GM12875 (cell line): ENCODE results near the gene GALNT9.
"Not testable (repeated sequence)": the region's sequence is repeated elsewhere in the genome, so short reads cannot be mapped to it uniquely, and the experiment has no call there.

Source experiments
- H3K4me3 ChIP-seq: one replicate; pipeline ENCODE4 v1.5.1; 2011; ENCODE audit warnings: low read depth, low read length, control low read depth
- CTCF ChIP-seq: IDR thresholded peaks from 2 replicates; pipeline ENCODE4 v1.5.1; 2011; ENCODE audit warnings: low read depth, mild to moderate bottlenecking, control low read depth, inconsistent platforms, low read length, moderate library complexity, borderline replicate concordance; ENCODE audit not compliant: insufficient read depth

GALNT9 gene

DNA sequence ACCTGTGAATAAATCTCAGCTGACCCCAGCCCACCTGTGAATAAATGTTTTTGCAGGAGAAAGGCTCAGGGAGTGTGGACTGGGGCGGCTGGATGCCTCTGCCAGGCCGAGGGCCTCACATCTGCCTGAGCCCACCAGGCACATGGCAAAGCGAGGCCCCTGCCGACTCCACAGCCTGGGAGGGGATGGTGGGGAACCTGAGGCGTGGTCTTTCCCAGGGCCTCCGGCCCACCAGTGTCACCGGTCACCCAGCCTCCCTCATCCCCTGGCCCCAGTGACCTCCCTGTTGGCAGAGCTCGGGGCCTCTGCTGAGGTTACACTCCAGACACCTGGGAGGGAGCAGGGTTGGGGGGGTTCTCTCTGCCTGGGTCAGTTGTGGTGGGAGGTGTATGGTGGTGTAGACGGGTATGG, 177.0 kb downstream of the GALNT9 start:
- H3K4me3 ChIP-seq = no peak overlapping the region
- no peak for TF ChIP-seq CTCF

- no peak overlapping the region for H3K4me3 ChIP-seq
- TF ChIP-seq CTCF = no peak
These were observed 177.5 kb downstream of the GALNT9 start for GRCh38 chr12:132151766-132152410.

DNA sequence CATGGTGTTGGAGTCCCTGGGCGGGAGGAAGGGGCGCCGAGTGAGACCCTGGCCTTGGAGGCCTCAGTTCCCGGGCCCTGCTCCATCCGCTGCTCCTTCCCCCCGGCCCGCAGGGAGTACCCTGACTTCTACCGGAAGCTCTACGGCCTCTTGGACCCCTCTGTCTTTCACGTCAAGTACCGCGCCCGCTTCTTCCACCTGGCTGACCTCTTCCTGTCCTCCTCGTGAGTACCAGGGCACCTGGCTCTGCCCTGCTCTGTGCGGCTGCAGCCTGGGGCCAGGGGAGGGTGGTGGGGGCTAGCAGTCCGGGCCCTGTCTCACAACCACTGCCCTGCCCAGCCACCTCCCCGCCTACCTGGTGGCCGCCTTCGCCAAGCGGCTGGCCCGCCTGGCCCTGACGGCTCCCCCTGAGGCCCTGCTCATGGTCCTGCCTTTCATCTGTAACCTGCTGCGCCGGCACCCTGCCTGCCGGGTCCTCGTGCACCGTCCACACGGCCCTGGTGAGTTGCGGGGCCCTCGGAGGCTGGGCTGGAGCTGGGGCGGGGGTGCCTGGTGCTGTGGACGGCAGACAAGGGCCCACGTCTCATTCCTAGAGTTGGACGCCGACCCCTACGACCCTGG, 178.1 kb downstream of the GALNT9 start:
- no peak for TF ChIP-seq CTCF

DNA sequence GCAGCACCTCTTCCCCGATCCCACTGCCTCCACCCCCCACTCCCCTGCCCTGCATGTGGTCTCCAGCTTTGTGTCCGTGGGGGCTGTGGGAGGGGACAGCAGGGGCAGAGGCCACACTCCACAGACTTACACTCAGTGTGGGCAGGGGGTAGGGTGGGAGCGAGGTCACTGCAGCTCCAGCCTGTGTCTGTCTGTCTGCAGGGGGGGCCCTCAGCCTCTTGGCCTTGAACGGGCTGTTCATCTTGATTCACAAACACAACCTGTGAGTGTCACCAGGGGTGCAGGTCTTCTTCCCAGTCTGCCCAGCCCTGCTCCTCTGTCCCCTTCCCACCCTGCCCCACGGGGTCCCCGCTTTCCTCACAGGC, 178.6 kb downstream of the GALNT9 start:
- TF ChIP-seq CTCF = no peak
- no peak overlapping the region for H3K4me3 ChIP-seq

More for the DNA sequence above, 178.1 kb downstream of the GALNT9 start:
- no peak overlapping the region for H3K4me3 ChIP-seq

- not testable (repeated sequence) for H3K4me3 ChIP-seq
These were observed 179.9 kb downstream of the GALNT9 start for GRCh38 chr12:132149526-132149925.

- no peak overlapping the region for H3K4me3 ChIP-seq
- TF ChIP-seq CTCF = no peak
These were observed 180.9 kb downstream of the GALNT9 start for GRCh38 chr12:132148368-132149045.

GRCh38 chr12:132147423-132148367, 181.7 kb downstream of the GALNT9 start:
- no peak overlapping the region for H3K4me3 ChIP-seq
- TF ChIP-seq CTCF = no peak
